ENCODE data around the gene BAZ2A.

- TF ChIP-seq CTCF (tag by site-specific recombination; IDR thresholded peaks at IDR 0.05) = no peak
- TF ChIP-seq ZNF747 (tag by site-specific recombination; IDR thresholded peaks at IDR 0.05) = no peak
- no peak for TF ChIP-seq MYNN (tag by site-specific recombination; IDR thresholded peaks at IDR 0.05; ENCODE audit: borderline replicate concordance)
Observed at GRCh38 chr12:56634242-56634836, 4.2 kb upstream of the BAZ2A start.

Data from HEK293 (cell line).